GM12872 (cell line): ENCODE results near the gene CCN5.

ENCODE experiments used
- TF ChIP-seq, protein P1 (sequence below): IDR thresholded peaks from 3 replicates; pipeline ENCODE4 v1.5.1; 2011; ENCODE audit warnings: low read depth, mild to moderate bottlenecking, low read length, moderate library complexity; ENCODE audit not compliant: insufficient read depth

Gene CCN5

DNA sequence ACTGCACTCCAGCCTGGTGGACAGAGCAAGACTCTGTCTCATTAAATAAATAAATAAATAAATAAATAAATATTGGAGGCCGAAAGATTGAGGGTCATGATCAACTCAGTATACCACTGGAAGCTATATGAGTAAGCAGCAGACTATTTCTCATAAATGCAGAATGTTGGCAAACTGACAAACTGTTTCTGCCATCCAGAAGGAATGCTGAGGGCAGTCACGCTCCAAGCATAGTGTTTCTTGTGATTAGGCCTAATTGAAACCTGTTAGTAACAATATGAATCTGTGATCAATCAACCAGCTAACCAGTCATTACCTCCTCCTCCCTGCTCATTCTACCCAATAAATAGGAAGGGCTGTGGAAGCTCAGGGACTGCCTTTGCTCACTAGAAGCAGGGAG, 15.3 kb downstream of the CCN5 start:
- TF ChIP-seq, protein P1, sequence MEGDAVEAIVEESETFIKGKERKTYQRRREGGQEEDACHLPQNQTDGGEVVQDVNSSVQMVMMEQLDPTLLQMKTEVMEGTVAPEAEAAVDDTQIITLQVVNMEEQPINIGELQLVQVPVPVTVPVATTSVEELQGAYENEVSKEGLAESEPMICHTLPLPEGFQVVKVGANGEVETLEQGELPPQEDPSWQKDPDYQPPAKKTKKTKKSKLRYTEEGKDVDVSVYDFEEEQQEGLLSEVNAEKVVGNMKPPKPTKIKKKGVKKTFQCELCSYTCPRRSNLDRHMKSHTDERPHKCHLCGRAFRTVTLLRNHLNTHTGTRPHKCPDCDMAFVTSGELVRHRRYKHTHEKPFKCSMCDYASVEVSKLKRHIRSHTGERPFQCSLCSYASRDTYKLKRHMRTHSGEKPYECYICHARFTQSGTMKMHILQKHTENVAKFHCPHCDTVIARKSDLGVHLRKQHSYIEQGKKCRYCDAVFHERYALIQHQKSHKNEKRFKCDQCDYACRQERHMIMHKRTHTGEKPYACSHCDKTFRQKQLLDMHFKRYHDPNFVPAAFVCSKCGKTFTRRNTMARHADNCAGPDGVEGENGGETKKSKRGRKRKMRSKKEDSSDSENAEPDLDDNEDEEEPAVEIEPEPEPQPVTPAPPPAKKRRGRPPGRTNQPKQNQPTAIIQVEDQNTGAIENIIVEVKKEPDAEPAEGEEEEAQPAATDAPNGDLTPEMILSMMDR = no peak

DNA sequence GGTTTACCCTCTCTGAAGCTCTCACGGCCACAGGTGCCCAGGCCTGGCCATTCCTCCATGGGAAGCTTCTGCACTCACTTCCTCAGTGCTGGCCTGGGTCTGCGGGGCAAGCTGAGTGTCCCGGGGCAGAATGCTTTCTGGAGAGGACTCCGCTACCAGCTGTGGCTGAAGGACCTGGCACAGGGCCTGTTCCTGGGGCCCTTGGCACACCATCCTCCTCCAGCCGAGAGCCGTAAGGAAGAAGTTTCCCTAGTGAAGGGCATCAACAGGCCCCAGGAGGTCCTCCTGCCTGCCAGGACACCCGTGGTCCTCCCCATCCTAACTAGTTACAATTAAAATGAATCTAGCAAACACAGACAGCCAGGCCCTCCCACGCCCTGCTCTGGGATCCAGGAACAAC, 16.5 kb downstream of the CCN5 start:
- TF ChIP-seq, protein P1 = no peak

DNA sequence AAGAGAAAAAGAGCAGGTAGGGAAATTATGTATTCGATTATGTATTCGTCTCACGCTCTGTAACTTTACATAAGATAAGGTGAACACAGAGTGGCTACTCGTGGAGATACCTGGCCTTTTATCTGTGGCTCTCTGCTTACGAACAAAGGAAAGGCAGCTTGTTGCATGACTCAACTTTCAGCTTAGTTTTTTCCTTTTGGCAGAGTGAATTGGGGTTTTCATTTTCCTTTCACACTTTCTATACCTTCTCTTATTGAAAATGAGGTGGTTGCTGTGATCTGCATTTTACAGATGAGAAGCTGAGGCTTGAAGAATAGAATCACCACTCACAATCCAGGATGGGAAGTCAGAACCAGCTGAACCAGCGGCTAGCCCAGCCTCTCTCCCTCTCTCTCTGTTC, 17.2 kb downstream of the CCN5 start:
- TF ChIP-seq, protein P1 = no peak

DNA sequence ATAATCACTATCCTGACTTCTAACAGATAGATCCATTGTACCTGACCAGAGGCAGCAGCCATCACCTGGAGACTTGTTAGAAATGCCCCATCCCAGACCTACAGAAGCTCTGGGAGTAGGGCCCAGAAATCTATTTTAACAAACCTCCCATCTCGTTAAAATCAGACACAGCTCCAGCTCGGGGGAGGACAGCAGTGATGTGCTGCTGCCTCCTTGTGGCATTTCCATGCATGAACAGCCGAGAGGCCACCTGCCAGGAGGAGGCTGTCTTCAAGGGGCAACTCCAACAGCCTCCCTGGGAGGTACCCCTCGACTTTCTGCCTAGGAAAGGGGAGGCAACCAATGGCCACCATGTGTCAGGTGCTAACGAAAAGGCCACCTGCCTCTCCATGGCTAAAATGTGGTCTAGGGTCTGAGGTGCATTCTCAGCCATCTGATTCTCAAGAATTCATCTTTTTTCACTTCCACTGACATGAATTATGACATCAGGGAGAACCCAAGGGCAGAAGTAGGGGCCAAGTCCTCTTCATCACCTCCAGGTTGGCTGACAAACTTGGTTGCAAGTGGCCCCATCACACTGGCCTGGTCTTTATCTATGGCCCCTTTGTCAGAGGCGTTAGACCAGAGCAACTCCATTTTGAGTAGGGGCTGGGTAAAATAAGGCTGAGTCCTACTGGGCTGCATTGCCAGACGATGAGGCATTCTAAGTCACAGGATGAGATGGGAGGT, 18.3 kb downstream of the CCN5 start:
- TF ChIP-seq, protein P1 = peak; percentile 88

DNA sequence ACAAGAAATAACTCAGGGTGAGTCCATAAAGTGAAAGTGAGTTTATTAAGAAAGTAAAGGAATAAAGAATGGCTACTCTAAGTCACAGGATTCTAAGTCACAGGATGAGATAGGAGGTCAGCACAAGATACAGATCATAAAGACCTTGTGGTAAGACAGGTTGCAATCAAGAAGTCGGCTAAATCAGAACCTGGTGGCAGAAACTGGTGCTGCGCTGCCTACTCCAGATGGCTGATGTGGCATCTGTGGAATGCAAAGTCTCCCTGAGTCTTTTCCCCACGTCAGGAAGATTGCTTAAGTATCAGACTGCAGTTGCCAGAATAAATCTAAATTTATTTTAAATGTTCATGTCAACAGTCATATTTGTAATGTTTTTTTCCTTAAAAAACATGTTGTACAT, 19.8 kb downstream of the CCN5 start:
- TF ChIP-seq, protein P1 = peak; percentile 22; the same call in 1 of the 3 replicates

DNA sequence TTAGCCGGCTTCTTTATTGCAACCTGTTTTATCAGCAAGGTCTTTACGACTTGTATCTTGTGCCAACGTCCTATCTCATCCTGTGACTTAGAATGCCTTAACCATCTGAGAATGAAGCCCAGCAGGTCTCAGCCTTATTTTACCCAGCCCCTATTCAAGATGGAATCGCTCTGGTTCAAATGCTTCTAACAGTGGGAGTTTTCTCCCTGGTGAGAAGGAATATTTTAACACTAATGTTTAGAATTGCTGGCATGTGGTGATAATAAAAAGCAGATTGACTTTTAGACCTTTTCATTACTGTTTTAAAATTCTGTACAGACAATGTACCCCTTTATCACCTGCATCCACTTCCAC, 20.6 kb downstream of the CCN5 start:
- TF ChIP-seq, protein P1 = no peak

DNA sequence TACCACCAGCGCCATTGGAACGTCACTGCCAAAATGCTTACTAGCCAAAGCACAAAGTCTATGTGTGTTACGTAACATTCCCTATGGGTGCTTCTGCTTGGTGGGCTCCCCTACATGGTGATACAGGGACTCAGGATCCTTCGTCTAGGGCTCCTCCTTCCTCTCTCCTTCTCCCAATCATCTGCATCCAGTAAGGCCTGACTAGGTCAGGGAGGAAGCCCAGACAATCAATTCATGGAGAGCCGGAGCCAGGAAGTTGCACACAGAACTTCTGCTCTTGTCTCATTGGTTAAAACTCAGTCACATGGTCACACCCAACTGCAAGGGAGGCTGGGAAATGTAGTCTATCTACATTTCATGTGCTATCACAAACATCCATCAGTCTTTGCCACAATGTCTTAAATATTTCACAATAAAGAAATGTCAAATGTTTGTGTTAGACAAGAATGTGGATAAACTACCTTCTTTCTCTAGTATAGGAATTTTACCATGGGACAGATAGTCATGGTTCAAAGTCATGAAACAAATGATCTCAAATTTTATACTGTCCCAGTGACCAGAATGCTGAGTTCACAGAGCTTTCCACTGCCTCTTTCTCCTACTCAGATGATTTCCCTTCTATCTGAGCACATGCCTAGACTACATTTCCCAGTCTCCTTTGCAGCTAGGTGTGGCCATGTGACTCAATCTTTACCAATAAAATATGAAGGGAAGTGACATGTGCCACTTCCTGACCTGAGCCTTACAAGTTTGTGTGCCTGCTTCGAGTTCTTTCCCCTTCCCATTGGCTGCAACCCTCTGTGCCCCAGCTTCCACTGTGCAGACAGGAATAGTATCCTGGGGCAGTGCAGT, 21.2 kb downstream of the CCN5 start:
- TF ChIP-seq, protein P1 = no peak
